Stimulated activated CD8-positive, alpha-beta memory T cell treated with anti-CD3 and anti-CD28 coated beads, Interleukin-2, amount 100 ng/mL, for 48 hours (primary cell): Measurements from ENCODE around the gene SATL1.
"Not testable (repeated sequence)": the region's sequence is repeated elsewhere in the genome, so short reads cannot be mapped to it uniquely, and the experiment has no call there.

Source experiments
- DNase-seq, 2 donors: peaks; one replicate each; pipeline ENCODE4 v3.0.0-alpha.2; 2020; ENCODE audit warnings: low read depth in 2 of 2

SATL1 gene, protein sequence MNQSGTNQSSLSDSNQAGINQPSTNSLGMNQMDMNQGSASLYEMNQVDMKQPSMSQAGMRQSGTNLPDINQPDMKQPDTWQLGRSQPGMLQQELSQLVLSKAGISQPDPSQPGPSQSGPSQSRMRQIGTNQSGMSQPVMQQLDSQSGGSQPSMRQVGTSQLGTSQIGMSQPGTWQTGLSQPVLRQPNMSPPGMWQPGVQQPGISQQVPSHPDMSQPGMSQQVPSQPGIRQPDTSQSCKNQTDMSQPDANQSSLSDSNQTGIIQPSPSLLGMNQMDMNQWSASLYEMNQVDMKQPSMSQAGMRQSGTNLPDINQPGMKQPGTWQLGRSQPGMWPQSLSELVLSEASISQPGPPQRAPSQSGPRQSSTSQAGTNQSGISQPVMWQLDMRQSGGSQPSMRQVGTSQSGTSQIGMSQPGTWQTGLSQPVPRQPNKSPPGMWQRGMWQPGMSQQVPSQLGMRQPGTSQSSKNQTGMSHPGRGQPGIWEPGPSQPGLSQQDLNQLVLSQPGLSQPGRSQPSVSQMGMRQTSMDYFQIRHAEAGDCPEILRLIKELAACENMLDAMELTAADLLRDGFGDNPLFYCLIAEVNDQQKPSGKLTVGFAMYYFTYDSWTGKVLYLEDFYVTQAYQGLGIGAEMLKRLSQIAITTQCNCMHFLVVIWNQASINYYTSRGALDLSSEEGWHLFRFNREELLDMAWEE

DNA sequence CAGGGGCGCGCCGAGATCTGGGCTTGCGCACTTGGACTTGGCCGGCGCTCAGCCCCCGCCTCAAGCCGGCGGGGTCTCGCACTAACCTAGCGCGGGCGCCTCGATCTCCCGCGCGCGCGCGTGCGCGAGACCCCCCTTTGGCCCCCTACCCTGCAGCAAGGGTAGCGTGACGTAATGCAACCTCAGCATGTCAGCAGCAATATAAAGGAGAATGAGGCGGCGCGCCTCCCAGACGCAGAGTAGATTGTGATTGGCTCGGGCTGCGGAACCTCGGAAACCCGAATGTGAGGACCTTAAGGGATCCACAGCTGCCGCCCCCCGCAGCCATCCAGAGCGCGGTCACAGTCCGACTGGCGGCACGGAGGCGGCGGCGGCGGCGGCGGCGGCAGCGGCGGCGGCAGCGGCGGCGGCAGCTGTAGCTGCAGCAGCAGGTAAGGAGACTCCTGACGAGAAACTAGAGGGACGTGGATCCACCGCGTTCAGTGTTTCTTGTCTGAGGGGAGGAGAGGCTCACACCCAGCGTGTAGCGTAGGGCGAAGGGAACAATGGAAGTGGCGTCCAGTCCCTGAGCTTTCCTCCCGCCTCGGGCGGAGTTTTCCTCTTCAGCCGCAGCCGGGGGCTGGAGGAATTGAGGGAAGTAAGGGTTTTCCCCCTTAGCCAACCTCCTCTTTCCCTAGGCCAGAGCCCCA is at the start of gene SATL1, which contains the start of gene ZNF711:
TSS of gene SATL1 (minus strand) at position 19 of the 689 bp plus-strand sequence. CDS start 134,811 bp downstream, outside the sequence.
TSS of gene ZNF711 (plus strand) at position 231 of the 689 bp plus-strand sequence. CDS start 3,582 bp downstream, outside the sequence.
- peak in 1 of 2 donors; percentile 9 for DNase-seq

DNA sequence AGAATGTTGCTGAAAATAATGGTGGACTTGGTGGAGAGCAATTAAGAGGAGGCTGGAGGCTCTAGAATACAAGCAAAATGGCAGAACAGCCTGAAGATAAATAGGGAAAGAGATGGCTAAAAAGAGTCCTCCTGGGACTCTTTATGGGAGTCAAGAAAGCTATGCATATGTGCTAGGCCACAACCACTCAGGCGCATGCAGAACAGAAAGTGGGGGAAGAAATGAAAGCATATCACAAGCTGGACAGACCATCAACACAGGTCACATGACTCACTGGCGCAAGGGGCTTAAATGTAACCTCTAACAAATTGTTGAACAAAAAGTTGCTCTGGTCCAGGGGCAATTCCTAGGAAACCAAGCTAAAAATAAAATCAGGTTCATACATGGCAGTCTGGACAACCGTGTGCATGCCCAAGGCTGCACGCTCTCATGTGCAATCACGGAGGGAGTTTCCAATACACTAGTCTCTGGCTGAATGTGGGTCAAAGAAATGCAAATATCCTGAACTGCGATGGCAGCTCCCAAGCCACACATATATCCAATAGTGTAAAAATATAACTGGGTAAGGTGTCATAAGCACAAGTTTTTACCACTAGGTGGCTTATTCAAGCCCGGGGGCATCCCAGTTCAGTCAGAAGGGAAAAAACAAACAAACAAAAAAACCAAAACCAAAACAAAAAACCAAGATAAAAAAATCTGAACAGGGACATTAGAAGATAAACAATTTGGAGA is 45.6 kb upstream of the SATL1 start:
- no peak for DNase-seq

DNA sequence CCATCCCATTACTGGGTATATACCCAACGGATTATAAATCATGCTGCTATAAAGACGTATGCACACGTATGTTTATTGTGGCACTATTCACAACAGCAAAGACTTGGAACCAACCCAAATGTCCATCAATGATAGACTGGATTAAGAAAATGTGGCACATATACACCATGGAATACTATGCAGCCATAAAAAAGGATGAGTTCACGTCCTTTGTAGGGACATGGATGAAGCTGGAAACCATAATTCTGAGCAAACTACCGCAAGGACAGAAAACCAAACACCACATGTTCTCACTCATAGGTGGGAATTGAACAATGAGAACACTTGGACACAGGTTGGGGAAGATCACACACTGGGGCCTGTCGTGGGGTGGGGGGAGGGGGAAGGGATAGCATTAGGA is 41.7 kb upstream of the SATL1 start:
- not testable (repeated sequence) for DNase-seq

DNA sequence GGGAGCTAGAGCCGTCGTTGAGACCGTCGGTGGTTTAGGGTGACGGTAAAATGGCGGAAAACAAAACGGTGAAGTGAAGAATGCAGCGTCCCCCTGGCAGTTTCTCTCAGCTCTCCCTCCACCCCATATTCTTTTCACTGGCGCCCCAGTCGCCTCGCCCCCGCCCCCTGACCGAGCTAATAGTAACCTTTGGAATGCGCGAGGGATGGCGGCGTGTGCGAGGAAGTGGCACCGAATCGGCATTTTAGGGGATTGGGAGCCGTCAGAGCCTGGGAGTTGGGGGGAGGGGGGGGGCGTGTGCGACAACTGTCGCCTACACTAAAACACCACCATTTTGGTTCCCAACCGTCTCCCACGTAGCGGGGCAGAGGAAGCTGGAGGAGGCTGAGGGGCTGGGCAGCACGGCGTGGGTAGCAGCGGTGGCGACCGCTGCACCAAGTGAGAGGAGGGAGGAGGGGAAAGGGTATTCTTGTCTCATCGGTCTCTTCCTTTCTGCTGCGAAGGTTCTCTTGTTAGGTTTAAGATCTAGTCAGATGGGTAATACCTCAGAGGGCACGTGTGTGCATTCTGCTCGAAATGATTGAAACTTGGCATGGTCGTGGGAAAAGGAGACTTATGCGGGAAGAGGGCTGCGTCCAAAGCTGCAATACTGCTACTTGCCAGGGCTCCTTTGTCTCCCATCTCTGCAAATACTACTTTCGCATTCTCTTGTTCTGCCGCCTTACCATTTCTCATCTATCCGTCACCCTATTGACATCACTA is 1.1 kb upstream of the SATL1 start:
- DNase-seq: no peak

DNA sequence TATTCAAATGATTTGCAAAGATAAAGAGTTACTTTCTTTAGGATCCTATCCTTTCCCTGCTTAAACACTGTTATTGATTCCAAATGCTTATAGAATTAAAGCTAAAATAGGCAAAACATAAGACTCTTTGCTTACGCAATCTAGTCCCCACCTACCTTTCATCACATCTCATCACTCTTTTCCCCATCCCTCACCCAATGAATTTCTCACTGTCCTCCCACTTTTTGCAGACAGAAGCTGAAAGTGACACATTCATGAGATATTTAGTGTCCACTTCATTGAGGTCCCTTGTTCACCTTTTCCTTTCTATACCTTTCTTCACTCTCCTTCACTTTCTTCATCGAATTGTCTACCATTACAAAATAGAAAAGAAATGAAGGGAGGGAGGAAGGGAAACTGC is 424 bp downstream of the SATL1 start:
- no peak for DNase-seq

DNA sequence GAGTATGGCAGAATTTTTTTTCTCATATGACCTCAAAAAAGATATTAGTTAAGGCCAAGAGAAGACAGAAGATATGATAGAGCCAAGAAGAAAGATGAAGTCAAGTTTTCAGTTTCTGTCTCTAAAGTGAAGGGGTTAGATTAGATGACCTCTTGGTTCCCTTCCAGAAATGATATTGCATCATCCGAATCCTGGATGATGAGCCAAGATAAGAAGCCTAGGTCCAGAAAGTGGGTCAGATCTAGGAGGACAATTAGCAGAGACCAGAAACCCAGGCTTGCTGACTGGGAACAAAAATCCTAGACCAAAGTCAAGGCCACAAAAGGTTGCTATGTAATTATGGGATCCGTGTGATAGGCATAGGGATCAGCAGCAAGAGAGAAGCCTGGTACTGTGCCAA is 20.2 kb downstream of the SATL1 start:
- DNase-seq: no peak

DNA sequence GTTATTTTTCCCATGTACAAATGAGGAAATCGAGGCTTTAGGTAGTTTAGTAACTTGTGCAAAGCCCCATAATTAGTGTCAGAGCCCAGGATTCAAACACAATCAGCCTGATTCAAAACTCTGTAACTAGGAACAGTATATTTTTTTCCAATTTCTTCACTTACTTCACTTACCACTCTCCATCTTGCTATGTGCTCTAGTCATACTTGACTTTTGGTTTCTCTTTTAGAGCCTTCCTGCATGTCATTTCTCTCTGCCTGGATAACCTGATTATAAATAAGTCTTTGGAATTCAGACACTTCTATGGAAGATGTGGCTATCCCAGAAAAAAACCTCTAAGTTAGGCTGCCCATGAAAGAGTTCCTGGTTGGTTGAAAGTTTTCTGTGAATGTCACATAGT is 22.2 kb downstream of the SATL1 start:
- no peak for DNase-seq

DNA sequence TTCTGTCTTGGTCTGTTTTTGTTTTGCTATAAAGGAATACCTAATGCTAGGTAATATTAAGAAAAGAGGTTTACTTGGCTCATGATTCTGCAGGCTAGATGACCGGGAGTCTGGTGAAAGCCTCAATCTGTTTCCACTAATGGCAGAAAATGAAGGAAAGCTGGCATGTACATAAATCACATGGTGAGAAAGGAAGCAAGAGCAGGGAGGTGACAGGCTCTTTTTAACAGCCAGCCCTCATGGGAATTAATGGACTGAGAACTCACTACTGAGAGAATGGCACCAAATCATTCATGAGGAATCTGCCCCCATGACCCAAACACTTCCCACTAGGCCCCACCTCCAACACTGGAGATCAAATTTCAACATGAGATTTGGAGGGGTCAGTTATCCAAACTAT is 27.6 kb downstream of the SATL1 start:
- no peak for DNase-seq

DNA sequence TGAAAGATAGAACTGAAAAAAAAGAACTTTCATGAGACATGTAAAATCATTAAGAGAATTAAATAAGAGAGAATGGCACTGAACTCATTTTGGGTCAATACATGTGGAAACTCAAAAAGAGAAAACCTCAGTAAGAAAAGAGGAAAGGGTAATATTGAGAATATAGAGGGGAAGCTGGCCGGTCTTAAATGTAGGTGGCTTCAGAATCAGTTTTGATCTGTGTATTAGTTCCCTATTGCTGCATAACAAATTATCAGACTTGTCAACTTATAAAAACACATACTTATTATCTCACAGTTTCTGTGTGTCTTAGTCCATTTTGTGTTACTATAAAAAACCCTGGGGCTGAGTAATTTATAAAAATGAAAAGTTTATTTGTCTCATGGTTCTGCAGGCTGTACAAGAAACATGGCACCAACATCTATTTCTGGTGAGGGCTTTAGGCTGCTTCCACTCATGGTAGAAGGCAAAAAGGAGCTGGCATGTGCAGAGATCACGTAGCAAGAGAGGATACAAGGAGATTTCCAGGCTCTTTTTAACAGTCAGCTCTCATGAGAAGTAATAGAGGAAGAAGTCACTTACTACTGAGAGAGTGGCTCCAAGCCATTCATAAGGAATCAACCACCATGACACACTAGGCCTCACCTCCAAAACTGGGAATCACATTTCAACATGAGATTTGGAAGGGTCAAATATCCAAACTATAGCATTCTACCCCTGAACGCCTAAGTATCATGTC is 29.6 kb downstream of the SATL1 start:
- DNase-seq: no peak

DNA sequence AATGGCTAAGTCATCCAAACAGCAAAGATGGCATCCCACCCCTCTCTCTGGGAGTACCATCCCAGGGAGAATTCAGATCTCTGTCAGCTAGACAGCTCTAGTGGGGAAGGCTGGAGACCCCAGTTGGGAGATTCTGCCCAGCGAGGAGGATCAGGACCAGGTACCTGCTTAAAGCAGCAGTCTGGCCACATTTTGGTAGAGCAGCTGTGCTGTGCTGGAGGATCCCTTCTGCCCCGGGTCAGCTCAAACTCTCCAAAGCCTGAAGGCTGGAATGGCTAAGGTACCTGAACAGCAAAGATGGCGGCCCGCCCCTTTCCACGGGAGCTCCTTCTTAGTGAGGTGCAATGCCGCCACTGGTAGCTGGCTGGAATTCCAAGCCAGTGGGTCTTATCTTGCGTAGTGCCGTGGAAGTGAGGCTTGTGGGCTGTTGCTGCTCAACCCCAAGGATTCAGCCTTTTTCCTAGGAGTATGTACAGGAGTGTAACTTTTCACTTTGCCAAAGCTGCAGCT is 40.1 kb downstream of the SATL1 start:
- DNase-seq: no peak

DNA sequence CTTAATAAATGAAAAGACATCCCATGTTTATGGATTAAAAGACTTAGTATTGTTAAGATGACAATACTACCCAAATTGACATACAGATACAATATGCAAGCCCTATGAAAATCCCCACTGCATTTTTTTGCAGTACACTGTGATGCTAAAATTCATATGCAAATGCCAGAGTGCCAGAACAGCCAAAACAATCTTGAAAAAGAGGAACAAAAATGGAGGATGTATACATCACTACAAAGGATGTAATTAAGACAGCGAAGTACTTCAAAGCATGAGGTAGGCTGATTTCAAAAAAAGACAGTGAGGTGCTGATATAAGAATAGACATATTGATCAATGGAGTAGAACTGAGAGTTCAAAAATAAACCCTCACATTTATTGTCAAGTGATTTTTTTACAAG is 47.3 kb downstream of the SATL1 start:
- no peak for DNase-seq

DNA sequence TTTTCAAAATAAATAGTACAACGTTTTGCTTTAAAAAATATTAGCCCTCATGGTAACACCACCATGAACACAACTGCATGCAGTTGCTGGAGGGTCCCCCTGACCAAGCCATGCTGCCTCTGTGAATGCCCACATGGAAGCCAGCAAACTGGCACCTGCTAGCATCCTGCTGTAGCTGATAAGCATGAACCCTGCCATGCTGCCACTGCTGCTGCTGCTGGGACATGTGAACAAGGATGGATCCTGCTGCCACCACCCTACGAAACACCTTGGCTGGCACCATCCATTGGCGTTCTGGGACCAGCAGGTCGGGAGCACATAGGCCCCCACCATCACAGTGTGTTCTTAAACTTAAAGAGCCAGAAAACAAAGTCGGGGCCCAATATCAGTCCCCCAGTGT is 83.9 kb downstream of the SATL1 start:
- no peak for DNase-seq

DNA sequence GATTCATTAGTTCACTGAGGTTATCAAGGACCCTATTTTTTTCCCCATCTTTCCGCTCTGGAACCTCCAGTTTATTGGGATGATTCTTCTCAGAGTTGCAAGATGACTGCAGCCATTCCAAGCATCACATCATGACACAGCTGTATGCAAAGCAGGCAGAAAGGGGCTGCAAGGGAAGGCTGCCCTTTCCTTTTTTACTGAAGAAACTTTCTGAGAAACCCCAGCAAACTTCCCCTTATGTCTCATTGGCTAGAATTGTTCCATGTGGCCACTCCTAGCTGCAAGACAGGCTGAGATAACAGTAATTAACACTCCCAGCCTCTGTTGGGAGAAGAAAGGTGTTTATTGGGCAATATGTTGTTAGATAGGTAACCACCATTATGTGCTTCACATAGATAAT is 102.6 kb downstream of the SATL1 start:
- DNase-seq: no peak

DNA sequence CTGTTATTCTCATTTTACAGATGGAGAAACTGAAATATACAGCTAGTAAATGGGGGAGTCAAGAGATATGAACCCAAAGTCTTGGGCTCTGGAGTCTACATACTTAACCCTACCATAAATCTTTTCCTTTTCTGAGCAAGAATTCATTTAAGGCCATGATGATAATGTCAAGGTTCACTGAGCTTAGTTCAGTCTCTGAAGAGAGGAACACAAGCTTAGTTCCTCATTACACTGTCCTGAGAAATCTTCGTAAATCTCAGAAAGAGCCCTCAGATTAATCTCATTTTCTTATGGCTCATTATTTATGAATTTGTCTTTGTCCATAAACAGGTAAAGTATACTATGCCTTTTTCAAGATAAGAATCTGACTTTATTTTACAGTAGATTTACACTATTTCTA is 104.2 kb downstream of the SATL1 start:
- no peak for DNase-seq

DNA sequence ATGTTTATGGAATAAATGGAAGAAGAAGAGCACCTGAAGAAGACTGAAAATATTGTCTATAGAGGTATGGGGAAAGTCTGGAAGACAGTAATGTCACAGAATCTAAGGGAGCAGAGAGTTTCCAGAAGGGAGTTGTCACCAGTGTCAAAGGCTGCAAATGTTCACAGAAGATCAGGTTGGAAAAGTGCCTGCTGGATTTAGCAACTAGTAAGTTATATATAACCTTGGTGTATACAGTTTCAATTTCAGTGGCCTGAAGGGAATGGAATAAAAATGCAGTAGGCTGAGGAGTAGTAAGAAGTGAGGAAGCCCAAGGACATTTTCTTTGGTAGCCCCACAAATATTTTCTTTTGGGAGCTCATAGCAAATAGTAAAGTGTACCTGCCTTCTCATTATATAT is 107.2 kb downstream of the SATL1 start:
- no peak for DNase-seq

DNA sequence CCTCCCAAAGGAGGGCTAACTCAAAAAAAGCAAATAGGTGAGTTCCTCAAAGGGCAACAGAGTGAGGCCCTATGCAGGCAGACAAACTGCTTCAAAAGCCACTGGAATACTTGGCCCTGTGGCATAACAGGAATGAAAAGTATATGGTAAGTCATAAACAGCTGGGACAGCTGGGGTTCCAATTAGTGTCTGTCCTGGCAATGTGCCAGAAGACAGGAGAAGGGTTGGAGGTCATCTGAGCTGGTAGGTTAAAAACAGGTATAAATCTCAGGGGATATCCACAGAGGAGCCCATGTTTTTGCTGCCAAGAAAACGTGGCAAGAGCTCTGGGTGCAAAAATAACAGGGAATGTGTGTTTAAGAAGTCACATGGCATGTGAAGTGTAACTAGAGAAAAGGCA is 128.3 kb downstream of the SATL1 start:
- DNase-seq: no peak

DNA sequence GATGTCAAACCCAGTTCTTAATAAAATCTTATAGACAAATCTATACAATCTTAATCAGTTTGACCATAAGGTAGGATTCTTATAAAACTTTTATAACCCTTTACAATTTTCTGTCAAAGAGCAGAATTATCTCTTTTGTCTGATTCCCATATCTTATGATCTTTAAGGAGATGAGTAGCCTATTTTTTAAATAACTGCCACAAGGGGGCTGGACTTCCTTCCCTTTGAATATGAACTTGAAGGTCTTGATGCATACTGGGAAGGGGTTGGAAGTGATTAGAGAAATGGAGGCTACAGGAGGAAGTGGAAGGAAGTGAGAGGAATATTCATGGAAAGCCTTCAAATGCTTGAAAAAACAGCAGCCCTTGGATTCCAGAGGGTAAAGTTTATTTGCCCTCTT is 128.8 kb downstream of the SATL1 start:
- no peak for DNase-seq

DNA sequence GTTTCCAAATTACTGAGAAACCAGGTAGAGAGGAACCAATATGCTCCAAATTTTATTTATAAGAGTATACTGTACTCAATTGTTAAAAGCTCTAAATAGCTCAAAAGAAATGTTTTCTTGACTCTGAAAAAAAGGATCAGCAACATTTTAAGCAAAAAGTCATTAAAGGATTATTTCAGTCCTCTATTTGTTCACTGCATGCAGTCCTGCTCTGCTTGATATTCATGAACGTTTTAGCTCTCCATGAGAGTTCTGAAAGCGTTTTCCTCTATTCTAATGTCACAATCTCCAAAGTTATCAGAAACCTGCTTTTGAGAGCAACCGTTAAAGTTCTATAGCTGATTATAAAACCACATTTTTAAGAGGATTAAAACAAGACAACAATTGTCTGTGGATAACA is 129.4 kb downstream of the SATL1 start:
- DNase-seq: no peak

DNA sequence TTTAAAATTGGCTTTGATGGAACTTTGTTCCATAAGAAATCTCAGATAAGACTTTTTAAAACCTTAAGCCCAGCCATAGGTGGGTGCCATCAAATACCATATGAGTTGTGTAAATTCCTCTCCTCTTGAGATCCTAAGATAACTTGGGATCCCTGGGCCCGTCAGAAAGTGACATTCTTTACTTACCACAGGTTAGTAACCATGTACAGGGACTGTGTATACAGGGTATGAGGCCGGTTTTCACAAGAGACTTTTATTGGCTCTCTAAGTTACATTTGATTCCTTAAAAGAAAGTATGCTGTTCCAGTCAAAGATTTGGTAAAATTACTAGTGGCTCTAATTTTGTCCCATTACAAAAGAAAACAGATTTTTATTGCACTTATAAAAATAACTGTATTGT is 129.8 kb downstream of the SATL1 start:
- no peak for DNase-seq

DNA sequence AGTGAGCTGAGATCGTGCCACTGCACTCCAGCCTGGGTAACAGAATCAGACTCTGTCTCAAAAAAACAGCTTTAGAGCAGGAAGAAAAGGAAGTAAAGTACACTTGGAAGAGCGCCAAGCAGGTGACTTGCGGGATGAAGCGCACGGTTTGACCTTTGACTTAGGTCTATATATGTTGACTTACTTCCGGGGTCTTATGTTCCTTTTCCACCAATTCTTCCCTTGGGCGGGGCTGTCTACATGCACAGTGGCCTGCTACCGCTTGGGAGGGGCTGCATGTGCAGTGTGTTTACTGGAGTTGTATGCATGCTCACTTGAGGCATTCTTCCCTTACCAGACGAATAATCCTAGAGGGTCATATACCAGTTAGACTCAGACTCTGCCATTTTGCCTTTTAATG is 131.3 kb downstream of the SATL1 start:
- DNase-seq: no peak
